Esophagus muscularis mucosa (tissue), 4 donors: ENCODE data around the gene ASB12. TPM values are rescaled to one million over a fixed set of nuclear protein-coding genes. Genes with fewer than 3 reads are reported as not detected.

Experiments
- DNase-seq: peaks from one replicate; pipeline ENCODE4 v3.0.0-alpha.2; 2017; ENCODE audit errors: extremely low spot score
- H3K27ac ChIP-seq, 4 donors: fragments of 200-600 bp; sonication (generic); replicated peaks in 1 of 4; 1 replicate in 3 of 4; 2 replicates in 1 of 4; pipeline ENCODE4 v1.5.1; 2016 to 2019; ENCODE audit warnings: mild to moderate bottlenecking in 1 of 4
- H3K27me3 ChIP-seq, 4 donors: fragments of 200-600 bp; sonication (generic); one replicate each; pipeline versions ENCODE4 v1.5.1 to v1.6.0; 2016 to 2019
- H3K36me3 ChIP-seq, 4 donors: fragments of 200-600 bp; sonication (generic); one replicate each; pipeline ENCODE4 v1.5.1; 2016 to 2019
- H3K4me1 ChIP-seq, 4 donors: fragments of 200-600 bp; sonication (generic); one replicate each; pipeline ENCODE4 v1.5.1; 2016 to 2019
- H3K4me3 ChIP-seq, 4 donors: fragments of 200-600 bp; sonication (generic); 1 replicate in 2 of 4; 2 replicates in 2 of 4; pipeline ENCODE4 v1.5.1; 2016 to 2019; ENCODE audit warnings: mild to moderate bottlenecking in 4 of 4, moderate library complexity in 1 of 4
- H3K9me3 ChIP-seq, 4 donors: fragments of 200-600 bp; sonication (generic); 1 replicate in 3 of 4; 2 replicates in 1 of 4; pipeline ENCODE4 v1.5.1; 2016 to 2019
- CTCF ChIP-seq, 3 experiments: fragments of 200-600 bp in 2 of 3; fragments of 450-650 bp in 1 of 3; sonication (generic) in 2 of 3; IDR thresholded peaks; one replicate each; pipeline ENCODE4 v1.5.1; 2017 to 2019; ENCODE audit warnings: antibody characterized with exemption in 3 of 3, mild to moderate bottlenecking in 2 of 3, moderate library complexity in 1 of 3
- EP300 ChIP-seq: sonication (generic); formaldehyde crosslinking; IDR thresholded peaks from one replicate; pipeline ENCODE4 v1.6.1; 2017; ENCODE audit warnings: antibody characterized with exemption
- POLR2A ChIP-seq: fragments of 450-650 bp; IDR thresholded peaks from one replicate; pipeline ENCODE4 v1.6.1; 2017; ENCODE audit warnings: antibody characterized with exemption, moderate library complexity, mild to moderate bottlenecking, low read depth
- POLR2AphosphoS5 ChIP-seq, 2 donors: sonication (generic); formaldehyde crosslinking; IDR thresholded peaks; one replicate each; pipeline ENCODE4 v1.6.1; 2017; ENCODE audit warnings: antibody characterized with exemption in 2 of 2
- WGBS: methylation state at CpG from one replicate; pipeline ENCODE4 v1.1.5; 2018; 5-methylcytosine and 5-hydroxymethylcytosine counted together
- intact Hi-C: fragments of 100-400 bp; cut with DNase I; formaldehyde crosslinking; loops from one replicate; pipeline ENCODE4 v1.15.1; 2023
- total RNA-seq, 4 donors: library from RNA; depleted of rRNA; stranded (reverse); fragments of >200 nt; gene quantifications; one replicate each; pipeline versions ENCODE4 v1.1.0 to v1.2.1, GENCODE V29; 2016

ASB12 gene
- total RNA-seq, 4 donors from 2014 or later: not detected

DNA sequence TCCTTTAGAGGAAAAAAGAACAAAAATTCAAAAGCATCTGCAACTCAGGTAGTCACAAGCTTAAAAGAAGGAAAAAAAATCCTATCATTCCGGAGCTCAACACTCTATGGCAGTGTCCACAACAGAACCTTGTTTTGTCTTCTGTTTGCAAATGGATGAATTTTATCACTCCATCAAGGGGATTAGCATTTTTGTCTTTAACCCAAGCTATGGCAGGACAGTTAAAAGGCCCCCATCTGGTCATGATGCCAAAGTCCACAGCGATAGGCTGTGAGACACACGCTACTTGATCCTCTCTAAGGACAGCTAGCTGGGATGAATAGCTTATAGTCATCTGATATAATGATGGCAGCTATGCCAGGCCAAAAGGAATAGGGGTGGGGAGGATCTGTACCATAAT lies 41.5 kb downstream of the ASB12 start:
- Histone ChIP-seq H3K9me3 (no peaks in the 10 kb centered on the region), H3K27me3 (no peaks in the 10 kb centered on the region), H3K27ac (no peak overlapping the region), H3K4me3 (no peak overlapping the region), H3K4me1 (no peaks in the 10 kb centered on the region), H3K36me3 (peaks cover 0 to 32% (median 27%) of the 10 kb centered on the region in 4 donors)
- 92% methylated on average over 1 of the region's 3 CpGs for WGBS
- no peak for DNase-seq
- no peak for TF ChIP-seq POLR2A
- no peak for TF ChIP-seq POLR2AphosphoS5 (IDR thresholded peaks at IDR 0.05)
- no peak for TF ChIP-seq CTCF (IDR thresholded peaks at IDR 0.05)
- no peak for TF ChIP-seq EP300
- intact Hi-C loops: no loop called here

DNA sequence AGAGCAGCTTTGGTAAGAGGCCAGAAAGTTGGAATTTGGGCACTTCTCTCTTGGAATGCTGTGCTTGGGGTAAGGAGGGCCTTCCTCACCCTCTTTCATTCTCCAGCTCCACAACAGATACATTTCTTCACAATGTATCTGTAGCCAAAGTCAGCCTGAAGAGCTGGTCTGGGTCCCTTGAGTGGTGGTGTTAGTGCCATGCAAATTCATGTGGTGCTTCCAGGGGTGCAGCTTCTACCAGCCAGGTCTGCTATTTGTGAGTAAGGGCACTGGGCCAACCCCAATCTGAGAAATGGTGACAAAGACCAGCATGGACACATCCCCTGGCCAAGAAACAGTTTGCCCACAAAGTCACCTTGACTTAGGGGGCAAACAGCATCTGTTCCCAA lies 42.7 kb downstream of the ASB12 start:
- Histone ChIP-seq H3K27ac (no peak overlapping the region), H3K27me3 (no peaks in the 10 kb centered on the region), H3K4me3 (no peak overlapping the region), H3K4me1 (no peaks in the 10 kb centered on the region), H3K9me3 (no peaks in the 10 kb centered on the region), H3K36me3 (peaks cover 0 to 30% (median 26%) of the 10 kb centered on the region in 4 donors)
- no peak for DNase-seq
- TF ChIP-seq CTCF (IDR thresholded peaks at IDR 0.05): no peak
- no peak for TF ChIP-seq EP300
- no peak for TF ChIP-seq POLR2AphosphoS5 (IDR thresholded peaks at IDR 0.05)
- TF ChIP-seq POLR2A: no peak
- intact Hi-C loops: no loop called here

- Histone ChIP-seq H3K9me3 (no peaks in the 10 kb centered on the region), H3K27ac (no peak overlapping the region), H3K27me3 (no peaks in the 10 kb centered on the region), H3K4me3 (no peak overlapping the region), H3K4me1 (no peaks in the 10 kb centered on the region), H3K36me3 (peaks cover 0 to 24% (median 20%) of the 10 kb centered on the region in 4 donors)
- TF ChIP-seq POLR2AphosphoS5 (IDR thresholded peaks at IDR 0.05): no peak
- no peak for TF ChIP-seq CTCF (IDR thresholded peaks at IDR 0.05)
- no peak for TF ChIP-seq EP300
- no peak for TF ChIP-seq POLR2A
- no CpG with 5 or more reads among the region's 1 CpG for WGBS
- no peak for DNase-seq
- intact Hi-C loops: no loop called here
These were observed 43.2 kb downstream of the ASB12 start for GRCh38 chrX:64186974-64187761.

DNA sequence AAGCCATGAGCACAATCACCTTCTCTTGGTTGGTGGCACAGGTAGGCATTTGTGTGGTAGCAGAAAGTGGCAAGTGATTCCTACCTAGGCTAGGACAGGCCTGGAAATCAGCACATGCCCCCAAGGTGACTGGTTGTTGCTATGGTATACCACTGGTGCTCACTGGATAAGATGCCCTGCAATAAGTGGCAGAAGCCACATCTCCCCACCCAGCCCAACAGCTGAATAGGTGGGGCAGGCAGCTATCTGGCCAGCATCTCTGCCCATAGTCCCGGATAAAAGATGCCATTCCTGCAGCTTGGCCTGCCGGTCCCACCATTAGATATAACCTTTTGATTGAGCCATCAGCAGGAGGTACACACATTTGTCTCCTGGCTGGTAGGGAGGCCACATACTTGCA lies 46.0 kb downstream of the ASB12 start:
- no peak overlapping the region for H3K27ac ChIP-seq
- no peaks in the 10 kb centered on the region for H3K27me3 ChIP-seq
- H3K4me3 ChIP-seq: no peak overlapping the region
- TF ChIP-seq CTCF (IDR thresholded peaks at IDR 0.05): no peak
- no peak for TF ChIP-seq POLR2AphosphoS5 (IDR thresholded peaks at IDR 0.05)
- no peak for TF ChIP-seq POLR2A
- no peak for TF ChIP-seq EP300
- no peaks in the 10 kb centered on the region for H3K9me3 ChIP-seq
- H3K4me1 ChIP-seq: no peaks in the 10 kb centered on the region
- no peak for DNase-seq
- WGBS: no CpG with 5 or more reads among the region's 2 CpGs
- no peaks in the 10 kb centered on the region for H3K36me3 ChIP-seq
- intact Hi-C loops: no loop called here

DNA sequence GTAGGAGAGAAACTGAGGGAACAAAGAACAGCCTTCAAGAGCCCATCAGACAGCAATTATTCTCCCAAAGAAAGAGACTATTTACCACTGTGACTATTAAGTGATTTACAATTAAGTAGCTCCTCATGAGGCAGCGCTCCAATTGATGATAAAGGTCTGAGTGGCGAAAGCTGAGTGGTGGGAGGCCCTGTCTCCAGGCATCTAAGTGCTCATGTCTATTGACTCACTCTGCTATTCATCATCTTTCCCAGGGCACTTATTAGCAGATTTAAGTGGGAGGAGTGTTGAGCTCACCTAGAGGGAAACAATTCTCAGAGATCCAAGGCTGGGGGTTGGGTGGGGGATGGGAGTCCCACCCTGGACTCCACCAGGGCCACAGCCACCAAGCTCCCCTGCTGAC lies 48.2 kb downstream of the ASB12 start:
- H3K4me3 ChIP-seq: no peak overlapping the region
- WGBS: 81% methylated on average over 2 of the region's 2 CpGs
- no peaks in the 10 kb centered on the region for H3K36me3 ChIP-seq
- H3K27me3 ChIP-seq: no peaks in the 10 kb centered on the region
- H3K27ac ChIP-seq: no peak overlapping the region
- intact Hi-C loops: no loop called here
- no peak for DNase-seq
- TF ChIP-seq POLR2A (no peak), POLR2AphosphoS5 (IDR thresholded peaks at IDR 0.05) (no peak), EP300 (no peak), CTCF (IDR thresholded peaks at IDR 0.05) (no peak)
- H3K4me1 ChIP-seq: no peaks in the 10 kb centered on the region
- no peaks in the 10 kb centered on the region for H3K9me3 ChIP-seq
